CD8-positive, alpha-beta memory T cell (primary cell): ENCODE results near the gene TMEM184B. TPM values are rescaled to one million over a fixed set of nuclear protein-coding genes. Genes with fewer than 3 reads are reported as not detected.

ENCODE experiments used
- CTCF ChIA-PET: fragments of 350-600 bp; sonication (Branson Sonifier 250); formaldehyde crosslinking; loops from one replicate; lab custom pipeline; 2021; ENCODE audit warnings: antibody characterized with exemption; lab: Charles Lee
- POLR2A ChIA-PET: fragments of 350-600 bp; sonication (Branson Sonifier 250); formaldehyde crosslinking; loops from one replicate; lab custom pipeline; 2021; ENCODE audit warnings: antibody characterized with exemption; lab: Charles Lee
- DNase-seq, 5 donors: peaks; one replicate each; pipeline versions ENCODE4 v3.0.0 to v3.0.0-alpha.2; 2020 to 2022; ENCODE audit warnings: mixed read lengths in 1 of 5
- H3K27ac ChIP-seq: one replicate; pipeline ENCODE4 v1.7.0; 2013; ENCODE audit warnings: low read depth, mild to moderate bottlenecking, low read length, moderate library complexity
- H3K27me3 ChIP-seq: 2 replicates; pipeline ENCODE4 v1.7.0; 2013; ENCODE audit warnings: low read length, mild to moderate bottlenecking; ENCODE audit not compliant: insufficient read depth, poor library complexity, severe bottlenecking
- H3K36me3 ChIP-seq: 2 replicates; pipeline ENCODE4 v1.7.0; 2013; ENCODE audit warnings: mild to moderate bottlenecking, low read length, moderate library complexity; ENCODE audit not compliant: insufficient read depth
- H3K4me1 ChIP-seq: 2 replicates; pipeline ENCODE4 v1.7.0; 2013; ENCODE audit warnings: mild to moderate bottlenecking, low read length, moderate library complexity; ENCODE audit not compliant: insufficient read depth
- H3K4me3 ChIP-seq: 2 replicates; pipeline ENCODE4 v1.7.0; 2013; ENCODE audit warnings: mild to moderate bottlenecking, low read length
- H3K9me3 ChIP-seq: 2 replicates; pipeline ENCODE4 v1.7.0; 2013; ENCODE audit warnings: mild to moderate bottlenecking, low read length
- H3K27ac Mint-ChIP-seq, 8 donors: one replicate each; pipeline ENCODE4 v1.8.0; 2020 to 2021; ENCODE audit warnings: mixed read lengths in 8 of 8, mild to moderate bottlenecking in 6 of 8, inconsistent platforms in 3 of 8, moderate library complexity in 3 of 8
- H3K27me3 Mint-ChIP-seq, 2 donors: one replicate each; pipeline ENCODE4 v1.8.0; 2020 to 2021; ENCODE audit warnings: mixed read lengths in 2 of 2, mild to moderate bottlenecking in 1 of 2, moderate library complexity in 1 of 2
- H3K36me3 Mint-ChIP-seq, 3 donors: one replicate each; pipeline ENCODE4 v1.8.0; 2020 to 2021; ENCODE audit warnings: mixed read lengths in 3 of 3, inconsistent platforms in 1 of 3, mild to moderate bottlenecking in 1 of 3
- H3K4me1 Mint-ChIP-seq, 3 donors: one replicate each; pipeline ENCODE4 v1.8.0; 2020 to 2021; ENCODE audit warnings: mixed read lengths in 3 of 3, inconsistent platforms in 1 of 3, mild to moderate bottlenecking in 1 of 3
- H3K4me3 Mint-ChIP-seq, 7 donors: one replicate each; pipeline ENCODE4 v1.8.0; 2020 to 2021; ENCODE audit warnings: mixed read lengths in 7 of 7, mild to moderate bottlenecking in 6 of 7, moderate library complexity in 4 of 7, inconsistent platforms in 2 of 7
- H3K9me3 Mint-ChIP-seq, 5 donors: one replicate each; pipeline ENCODE4 v1.8.0; 2020 to 2022; ENCODE audit warnings: mixed read lengths in 5 of 5, mild to moderate bottlenecking in 3 of 5, moderate library complexity in 2 of 5, inconsistent platforms in 1 of 5
- polyA plus RNA-seq: library from polyadenylated mRNA; unstranded; fragments of 300-500 nt; fragmentation: Illumina TruSeq; gene quantifications from one replicate; pipeline ENCODE4 v1.2.3, GENCODE V29; 2021
- total RNA-seq, 2 experiments: library from RNA; stranded (reverse); gene quantifications; one replicate each; pipeline ENCODE4 v1.2.3, GENCODE V29; 2021

The TMEM184B gene
- total and polyA plus RNA-seq, 3 experiments from 2014 or later, result 23.4 to 31.7 (median 29.0) TPM

GRCh38 chr22:38230108-38230825, 42.5 kb downstream of the TMEM184B start:
- H3K27ac ChIP-seq, result no peak overlapping the region
- Mint-ChIP-seq H3K27me3 (no peaks in the 10 kb centered on the region), H3K4me3 (no peak overlapping the region), H3K9me3 (no peaks in the 10 kb centered on the region), H3K4me1 (peaks cover 0 to 11% (median 4%) of the 10 kb centered on the region in 3 donors), H3K36me3 (peaks cover 0 to 72% (median 10%) of the 10 kb centered on the region in 3 donors), H3K27ac (peak overlapping the region in 3 of 8 donors; percentile 19 to 72 (median 35))
- peaks cover 15% of the 10 kb centered on the region for H3K36me3 ChIP-seq
- peak in 4 of 5 donors; percentile 25 to 68 (median 35) for DNase-seq
- no peaks in the 10 kb centered on the region for H3K27me3 ChIP-seq
- H3K9me3 ChIP-seq, result no peaks in the 10 kb centered on the region
- ChIA-PET CTCF (interaction anchor here (0.7 to 3.5 kb wide), 8 partner anchors 12 to 178 kb away, joined by 3 to 20 read pairs (median 4); partner anchors contain the start of genes BAIAP2L2 and PICK1), POLR2A (no interaction called here)
- H3K4me3 ChIP-seq, result no peak overlapping the region
- no peaks in the 10 kb centered on the region for H3K4me1 ChIP-seq

DNA sequence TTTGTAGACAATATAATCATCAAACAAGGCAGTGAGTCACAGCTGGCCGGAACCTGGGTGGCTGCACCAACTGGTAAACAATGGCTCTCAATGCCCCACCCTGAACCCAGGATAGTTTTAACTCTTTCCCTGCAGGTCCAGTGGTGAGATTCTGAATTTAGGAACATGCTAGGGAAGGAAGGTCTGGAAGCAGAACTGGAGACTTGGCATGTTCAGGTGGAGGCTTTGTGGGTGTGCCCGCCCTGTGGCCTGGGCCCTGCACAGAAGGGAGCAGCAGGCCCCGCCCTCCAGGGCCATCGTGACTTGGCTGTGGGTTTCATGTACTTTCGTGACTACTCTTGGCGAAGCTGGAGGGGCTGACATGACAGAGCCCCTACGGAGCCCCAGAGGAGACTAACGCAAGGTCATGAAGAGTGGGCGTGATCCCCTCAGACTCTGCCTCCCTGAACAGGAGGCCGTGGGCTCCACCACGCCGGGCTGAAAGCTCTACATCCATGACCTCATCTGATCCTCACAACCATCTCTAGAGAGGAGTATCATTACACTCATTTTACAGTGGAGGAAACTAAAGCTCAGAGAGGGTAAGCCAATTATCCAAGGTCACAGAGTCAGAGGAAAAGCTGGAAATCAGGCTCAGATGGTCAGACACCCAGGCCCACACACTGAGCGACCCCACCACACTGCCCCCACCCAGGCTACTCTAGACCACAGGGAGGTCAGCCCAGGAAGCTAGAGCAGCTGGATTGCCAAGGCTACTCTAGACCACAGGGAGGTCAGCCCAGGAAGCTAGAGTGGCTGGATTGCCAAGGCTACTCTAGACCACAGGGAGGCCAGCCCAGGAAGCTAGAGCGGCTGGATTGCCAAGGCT, 43.7 kb downstream of the TMEM184B start:
- Histone ChIP-seq H3K27me3 (no peaks in the 10 kb centered on the region), H3K27ac (no peak overlapping the region), H3K4me3 (no peak overlapping the region), H3K36me3 (peaks cover 15% of the 10 kb centered on the region), H3K4me1 (no peaks in the 10 kb centered on the region), H3K9me3 (no peaks in the 10 kb centered on the region)
- DNase-seq, result no peak
- peaks cover 0 to 74% (median 6%) of the 10 kb centered on the region in 3 donors for H3K36me3 Mint-ChIP-seq
- ChIA-PET POLR2A (no interaction called here), CTCF (interaction anchor here (0.8 to 3.5 kb wide), 5 partner anchors 11 to 177 kb away, joined by 3 to 20 read pairs (median 9); partner anchors contain the start of gene PICK1)
- no peaks in the 10 kb centered on the region for H3K27me3 Mint-ChIP-seq
- H3K4me3 Mint-ChIP-seq, result no peak overlapping the region
- H3K4me1 Mint-ChIP-seq, result peaks cover 0 to 11% (median 4%) of the 10 kb centered on the region in 3 donors
- H3K27ac Mint-ChIP-seq, result peak overlapping the region in 7 of 8 donors; percentile 22 to 81 (median 72)
- no peaks in the 10 kb centered on the region for H3K9me3 Mint-ChIP-seq

DNA sequence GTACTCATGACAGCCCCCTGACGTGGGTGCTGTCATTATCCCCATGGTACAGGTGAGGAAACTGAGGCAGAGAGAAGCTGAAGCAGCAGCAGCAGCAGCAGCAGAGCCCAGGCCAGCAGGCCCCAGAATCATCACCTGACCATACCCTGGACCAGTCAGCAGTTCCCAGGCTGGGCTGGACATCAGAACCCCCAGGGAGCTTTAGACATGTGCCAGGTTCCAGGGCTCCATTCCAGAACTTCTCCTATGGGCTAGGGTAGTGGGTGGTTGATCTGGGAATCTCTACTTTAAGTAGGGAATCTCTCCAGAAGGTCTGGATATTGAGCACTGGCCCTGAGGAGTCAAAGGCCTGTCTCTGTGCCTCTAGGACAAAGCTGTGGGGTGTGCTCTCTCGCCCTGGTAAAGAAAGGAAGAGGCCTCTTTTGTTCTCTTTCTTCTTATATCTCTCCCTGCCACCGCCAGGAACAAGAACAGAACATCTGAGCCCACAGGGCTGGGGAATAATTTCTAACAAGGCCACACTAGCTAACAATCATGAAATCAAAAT, 44.4 kb downstream of the TMEM184B start:
- no peak overlapping the region for H3K27ac ChIP-seq
- DNase-seq, result no peak
- H3K36me3 ChIP-seq, result peaks cover 15% of the 10 kb centered on the region
- ChIA-PET POLR2A (no interaction called here), CTCF (interaction anchor here (3.2 to 3.5 kb wide), 2 partner anchors 113 to 176 kb away, joined by 12 to 20 read pairs; no protein-coding TSS in a partner anchor)
- no peaks in the 10 kb centered on the region for H3K9me3 Mint-ChIP-seq
- no peak overlapping the region for H3K4me3 Mint-ChIP-seq
- H3K9me3 ChIP-seq, result no peaks in the 10 kb centered on the region
- H3K4me1 Mint-ChIP-seq, result peaks cover 0 to 11% (median 4%) of the 10 kb centered on the region in 3 donors
- H3K4me1 ChIP-seq, result no peaks in the 10 kb centered on the region
- peaks cover 0 to 71% (median 6%) of the 10 kb centered on the region in 3 donors for H3K36me3 Mint-ChIP-seq
- H3K4me3 ChIP-seq, result no peak overlapping the region
- no peaks in the 10 kb centered on the region for H3K27me3 ChIP-seq
- H3K27ac Mint-ChIP-seq, result peak overlapping the region in 7 of 8 donors; percentile 22 to 81 (median 72)
- H3K27me3 Mint-ChIP-seq, result no peaks in the 10 kb centered on the region

DNA sequence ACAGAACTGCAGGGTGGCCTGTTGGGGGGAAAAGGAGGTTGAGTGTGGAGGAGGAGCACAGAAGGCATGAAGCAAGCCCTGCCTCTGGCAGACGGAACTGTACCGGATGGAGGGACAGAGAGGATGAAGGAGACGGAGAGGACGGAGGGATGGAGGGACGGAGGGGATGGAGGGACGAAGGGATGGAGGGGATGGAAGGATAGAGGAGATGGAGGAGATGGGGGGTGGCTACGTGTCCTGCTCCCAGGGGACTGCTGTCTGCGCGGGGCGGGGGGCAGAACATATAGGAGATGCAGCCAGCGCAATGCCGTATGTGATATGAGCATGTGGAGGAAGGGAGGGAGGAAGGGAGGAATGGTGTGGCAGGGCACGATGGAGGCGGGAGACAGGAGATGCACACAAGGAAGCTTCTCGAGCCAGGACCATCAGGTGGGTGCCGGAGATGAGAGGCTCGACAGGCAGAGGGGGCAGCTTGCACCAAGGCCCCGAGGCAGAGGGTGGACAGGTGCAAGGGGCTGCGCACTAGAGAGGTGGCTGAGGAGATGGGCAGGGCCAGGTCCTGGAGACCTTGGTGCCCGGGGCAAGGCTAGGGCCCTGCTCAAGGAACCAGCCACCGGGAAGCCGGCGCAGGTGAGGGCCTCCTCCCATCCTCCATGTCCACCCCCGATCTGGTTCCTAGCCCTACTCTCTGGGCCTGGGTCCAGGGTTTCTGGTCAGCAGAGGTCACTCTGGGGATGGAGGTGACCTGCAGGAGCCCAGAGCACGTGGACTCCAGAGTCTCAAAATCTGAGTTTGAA, 45.8 kb downstream of the TMEM184B start:
- CTCF ChIA-PET, result no interaction called here
- DNase-seq, result no peak
- Mint-ChIP-seq H3K4me1 (peaks cover 0 to 11% (median 4%) of the 10 kb centered on the region in 3 donors), H3K36me3 (peaks cover 0 to 64% (median 4%) of the 10 kb centered on the region in 3 donors), H3K9me3 (no peaks in the 10 kb centered on the region), H3K4me3 (no peak overlapping the region), H3K27ac (peak overlapping the region in 4 of 8 donors; percentile 7 to 50 (median 30)), H3K27me3 (no peaks in the 10 kb centered on the region)
- Histone ChIP-seq H3K4me1 (no peaks in the 10 kb centered on the region), H3K4me3 (no peak overlapping the region), H3K9me3 (no peaks in the 10 kb centered on the region), H3K27ac (no peak overlapping the region), H3K36me3 (peaks cover 15% of the 10 kb centered on the region), H3K27me3 (no peaks in the 10 kb centered on the region)
- POLR2A ChIA-PET, result no interaction called here

- H3K9me3 Mint-ChIP-seq, result no peaks in the 10 kb centered on the region
- H3K4me3 ChIP-seq, result no peak overlapping the region
- DNase-seq, result no peak
- H3K9me3 ChIP-seq, result no peaks in the 10 kb centered on the region
- H3K36me3 Mint-ChIP-seq, result peaks cover 0 to 50% (median 0%) of the 10 kb centered on the region in 3 donors
- H3K4me1 Mint-ChIP-seq, result peaks cover 7 to 12% (median 11%) of the 10 kb centered on the region in 3 donors
- peaks cover 6% of the 10 kb centered on the region for H3K4me1 ChIP-seq
- H3K27me3 Mint-ChIP-seq, result no peaks in the 10 kb centered on the region
- POLR2A ChIA-PET, result no interaction called here
- H3K27ac ChIP-seq, result no peak overlapping the region
- no peaks in the 10 kb centered on the region for H3K27me3 ChIP-seq
- no peak overlapping the region for H3K4me3 Mint-ChIP-seq
- no peaks in the 10 kb centered on the region for H3K36me3 ChIP-seq
- H3K27ac Mint-ChIP-seq, result peak overlapping the region in 2 of 8 donors; percentile 27 to 57
- CTCF ChIA-PET, result no interaction called here
Measured at GRCh38 chr22:38223289-38223960, 49.4 kb downstream of the TMEM184B start.

DNA sequence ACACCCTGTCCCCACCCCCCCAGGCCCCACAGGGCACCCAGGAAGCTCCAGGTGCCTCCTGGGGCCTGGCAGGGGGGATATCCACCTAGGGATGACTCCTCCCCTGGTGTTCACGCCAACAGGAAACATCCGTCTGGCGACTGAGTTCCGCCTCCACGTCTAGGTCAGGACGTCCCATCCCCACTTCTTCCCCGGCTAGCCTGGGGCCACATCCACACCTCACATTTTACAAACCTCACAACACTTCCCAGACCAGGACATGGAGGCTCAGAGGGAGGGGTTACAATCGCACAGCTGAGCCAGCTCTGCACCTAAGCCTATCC, 50.1 kb downstream of the TMEM184B start:
- no peak overlapping the region for H3K4me3 ChIP-seq
- H3K4me1 Mint-ChIP-seq, result peaks cover 12 to 18% (median 18%) of the 10 kb centered on the region in 3 donors
- no peak for DNase-seq
- ChIA-PET POLR2A (no interaction called here), CTCF (no interaction called here)
- H3K4me1 ChIP-seq, result peaks cover 6% of the 10 kb centered on the region
- no peak overlapping the region for H3K27ac ChIP-seq
- H3K27me3 ChIP-seq, result no peaks in the 10 kb centered on the region
- H3K4me3 Mint-ChIP-seq, result no peak overlapping the region
- H3K9me3 ChIP-seq, result no peaks in the 10 kb centered on the region
- no peaks in the 10 kb centered on the region for H3K9me3 Mint-ChIP-seq
- H3K36me3 Mint-ChIP-seq, result peaks cover 0 to 48% (median 0%) of the 10 kb centered on the region in 3 donors
- peak overlapping the region in 1 of 8 donors; percentile 14 for H3K27ac Mint-ChIP-seq
- H3K36me3 ChIP-seq, result no peaks in the 10 kb centered on the region
- no peaks in the 10 kb centered on the region for H3K27me3 Mint-ChIP-seq
